GM23338 (cell line): ENCODE data around the gene CDR2.

Source experiments
- CREB1 ChIP-seq: fragments of 250-450 bp; sonication (Bioruptor Pico); IDR thresholded peaks from 2 replicates; pipeline ENCODE4 v1.5.0; 2020; ENCODE audit warnings: low read depth, mild to moderate bottlenecking, moderate library complexity
- CTCF ChIP-seq, 2 experiments: fragments of 200-600 bp in 1 of 2; sonication (generic) in 1 of 2; conservative IDR thresholded peaks; 2 replicates each; pipeline versions ENCODE4 v1.5.1 to v1.6.1; 2016 to 2017; ENCODE audit warnings: antibody characterized with exemption in 2 of 2, low read depth in 2 of 2, mild to moderate bottlenecking in 2 of 2, moderate library complexity in 1 of 2
- ETS1 ChIP-seq: IDR thresholded peaks from 2 replicates; pipeline ENCODE4 v1.6.1; 2016; ENCODE audit warnings: antibody characterized with exemption
- EZH2 ChIP-seq: fragments of 200-600 bp; sonication (generic); IDR thresholded peaks from one replicate; pipeline ENCODE4 v1.8.0; 2017; ENCODE audit warnings: antibody characterized with exemption, mild to moderate bottlenecking, low read depth; ENCODE audit not compliant: unreplicated experiment
- EZH2phosphoT487 ChIP-seq: fragments of 200-600 bp; sonication (generic); IDR thresholded peaks from one replicate; pipeline ENCODE4 v1.8.1; 2018; ENCODE audit warnings: antibody characterized with exemption; ENCODE audit not compliant: unreplicated experiment
- POLR2AphosphoS5 ChIP-seq: IDR thresholded peaks from 2 replicates; pipeline ENCODE4 v1.6.1; 2016; ENCODE audit warnings: antibody characterized with exemption, low read depth
- REST ChIP-seq: IDR thresholded peaks from one replicate; pipeline ENCODE4 v1.6.1; 2018; ENCODE audit warnings: antibody characterized with exemption; ENCODE audit not compliant: unreplicated experiment
- ZNF462 ChIP-seq: fragments of 250-450 bp; sonication (Bioruptor Pico); IDR thresholded peaks from 2 replicates; pipeline ENCODE4 v1.5.0; 2020; ENCODE audit warnings: mild to moderate bottlenecking, moderate library complexity

- TF ChIP-seq CTCF (conservative IDR thresholded peaks at IDR 0.05; ENCODE audit: low read depth in 2 of 2), result no peak
- TF ChIP-seq POLR2AphosphoS5, result no peak
- no peak for TF ChIP-seq EZH2
- TF ChIP-seq CREB1 (CRISPR knock-in tag), result no peak
- no peak for TF ChIP-seq ZNF462 (CRISPR knock-in tag)
- TF ChIP-seq REST, result no peak
- TF ChIP-seq EZH2phosphoT487, result no peak
- TF ChIP-seq ETS1, result no peak
These were observed 8.0 kb downstream of the CDR2 start for GRCh38 chr16:22366371-22366770.
